ENCODE data around the gene NEMP1.

The NEMP1 gene

GRCh38 chr12:57049119-57049446, 29.5 kb downstream of the NEMP1 start (continued):
- TF ChIP-seq TOX (CRISPR knock-in tag; IDR thresholded peaks at IDR 0.05; ENCODE audit: borderline replicate concordance) (no peak), SNAI2 (CRISPR knock-in tag; IDR thresholded peaks at IDR 0.05) (no peak), PPARA (CRISPR knock-in tag; IDR thresholded peaks at IDR 0.05; ENCODE audit: borderline replicate concordance) (no peak)

GRCh38 chr12:57048423-57049118, 30.0 kb downstream of the NEMP1 start:
- no peak for TF ChIP-seq SNAI2 (CRISPR knock-in tag; IDR thresholded peaks at IDR 0.05)
- no peak for TF ChIP-seq BACH2 (CRISPR knock-in tag; IDR thresholded peaks at IDR 0.05; ENCODE audit: borderline replicate concordance)
- no peak for TF ChIP-seq ESRRG (CRISPR knock-in tag; IDR thresholded peaks at IDR 0.05)
- TF ChIP-seq ZFP3 (CRISPR knock-in tag; IDR thresholded peaks at IDR 0.05), result no peak
- TF ChIP-seq, protein P1, sequence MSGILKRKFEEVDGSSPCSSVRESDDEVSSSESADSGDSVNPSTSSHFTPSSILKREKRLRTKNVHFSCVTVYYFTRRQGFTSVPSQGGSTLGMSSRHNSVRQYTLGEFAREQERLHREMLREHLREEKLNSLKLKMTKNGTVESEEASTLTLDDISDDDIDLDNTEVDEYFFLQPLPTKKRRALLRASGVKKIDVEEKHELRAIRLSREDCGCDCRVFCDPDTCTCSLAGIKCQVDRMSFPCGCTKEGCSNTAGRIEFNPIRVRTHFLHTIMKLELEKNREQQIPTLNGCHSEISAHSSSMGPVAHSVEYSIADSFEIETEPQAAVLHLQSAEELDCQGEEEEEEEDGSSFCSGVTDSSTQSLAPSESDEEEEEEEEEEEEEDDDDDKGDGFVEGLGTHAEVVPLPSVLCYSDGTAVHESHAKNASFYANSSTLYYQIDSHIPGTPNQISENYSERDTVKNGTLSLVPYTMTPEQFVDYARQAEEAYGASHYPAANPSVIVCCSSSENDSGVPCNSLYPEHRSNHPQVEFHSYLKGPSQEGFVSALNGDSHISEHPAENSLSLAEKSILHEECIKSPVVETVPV (CRISPR knock-in tag; IDR thresholded peaks at IDR 0.05), result no peak
- TF ChIP-seq ZNF565 (CRISPR knock-in tag; conservative IDR thresholded peaks at IDR 0.05; ENCODE audit: low read depth), result no peak
- TF ChIP-seq, protein P2, sequence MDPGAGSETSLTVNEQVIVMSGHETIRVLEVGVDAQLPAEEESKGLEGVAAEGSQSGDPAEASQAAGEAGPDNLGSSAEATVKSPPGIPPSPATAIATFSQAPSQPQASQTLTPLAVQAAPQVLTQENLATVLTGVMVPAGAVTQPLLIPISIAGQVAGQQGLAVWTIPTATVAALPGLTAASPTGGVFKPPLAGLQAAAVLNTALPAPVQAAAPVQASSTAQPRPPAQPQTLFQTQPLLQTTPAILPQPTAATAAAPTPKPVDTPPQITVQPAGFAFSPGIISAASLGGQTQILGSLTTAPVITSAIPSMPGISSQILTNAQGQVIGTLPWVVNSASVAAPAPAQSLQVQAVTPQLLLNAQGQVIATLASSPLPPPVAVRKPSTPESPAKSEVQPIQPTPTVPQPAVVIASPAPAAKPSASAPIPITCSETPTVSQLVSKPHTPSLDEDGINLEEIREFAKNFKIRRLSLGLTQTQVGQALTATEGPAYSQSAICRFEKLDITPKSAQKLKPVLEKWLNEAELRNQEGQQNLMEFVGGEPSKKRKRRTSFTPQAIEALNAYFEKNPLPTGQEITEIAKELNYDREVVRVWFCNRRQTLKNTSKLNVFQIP (CRISPR knock-in tag; IDR thresholded peaks at IDR 0.05; ENCODE audit: borderline replicate concordance, low read depth), result no peak
- TF ChIP-seq CSDC2 (CRISPR knock-in tag; IDR thresholded peaks at IDR 0.05), result no peak
- no peak for TF ChIP-seq CREB5 (CRISPR knock-in tag; IDR thresholded peaks at IDR 0.05; ENCODE audit: low read depth)
- TF ChIP-seq, protein P3, sequence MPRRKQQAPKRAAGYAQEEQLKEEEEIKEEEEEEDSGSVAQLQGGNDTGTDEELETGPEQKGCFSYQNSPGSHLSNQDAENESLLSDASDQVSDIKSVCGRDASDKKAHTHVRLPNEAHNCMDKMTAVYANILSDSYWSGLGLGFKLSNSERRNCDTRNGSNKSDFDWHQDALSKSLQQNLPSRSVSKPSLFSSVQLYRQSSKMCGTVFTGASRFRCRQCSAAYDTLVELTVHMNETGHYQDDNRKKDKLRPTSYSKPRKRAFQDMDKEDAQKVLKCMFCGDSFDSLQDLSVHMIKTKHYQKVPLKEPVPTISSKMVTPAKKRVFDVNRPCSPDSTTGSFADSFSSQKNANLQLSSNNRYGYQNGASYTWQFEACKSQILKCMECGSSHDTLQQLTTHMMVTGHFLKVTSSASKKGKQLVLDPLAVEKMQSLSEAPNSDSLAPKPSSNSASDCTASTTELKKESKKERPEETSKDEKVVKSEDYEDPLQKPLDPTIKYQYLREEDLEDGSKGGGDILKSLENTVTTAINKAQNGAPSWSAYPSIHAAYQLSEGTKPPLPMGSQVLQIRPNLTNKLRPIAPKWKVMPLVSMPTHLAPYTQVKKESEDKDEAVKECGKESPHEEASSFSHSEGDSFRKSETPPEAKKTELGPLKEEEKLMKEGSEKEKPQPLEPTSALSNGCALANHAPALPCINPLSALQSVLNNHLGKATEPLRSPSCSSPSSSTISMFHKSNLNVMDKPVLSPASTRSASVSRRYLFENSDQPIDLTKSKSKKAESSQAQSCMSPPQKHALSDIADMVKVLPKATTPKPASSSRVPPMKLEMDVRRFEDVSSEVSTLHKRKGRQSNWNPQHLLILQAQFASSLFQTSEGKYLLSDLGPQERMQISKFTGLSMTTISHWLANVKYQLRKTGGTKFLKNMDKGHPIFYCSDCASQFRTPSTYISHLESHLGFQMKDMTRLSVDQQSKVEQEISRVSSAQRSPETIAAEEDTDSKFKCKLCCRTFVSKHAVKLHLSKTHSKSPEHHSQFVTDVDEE (CRISPR knock-in tag; IDR thresholded peaks at IDR 0.05), result no peak
- ATAC-seq, result no peak

GRCh38 chr12:57047981-57048380, 30.6 kb downstream of the NEMP1 start:
- no peak for ATAC-seq
- TF ChIP-seq GLIS3 (CRISPR knock-in tag; IDR thresholded peaks at IDR 0.05), result no peak
- no peak for TF ChIP-seq ESRRG (CRISPR knock-in tag; IDR thresholded peaks at IDR 0.05)
- TF ChIP-seq RARB (CRISPR knock-in tag; IDR thresholded peaks at IDR 0.05), result no peak
- TF ChIP-seq PPARA (CRISPR knock-in tag; IDR thresholded peaks at IDR 0.05; ENCODE audit: borderline replicate concordance), result no peak
- TF ChIP-seq, protein P4, sequence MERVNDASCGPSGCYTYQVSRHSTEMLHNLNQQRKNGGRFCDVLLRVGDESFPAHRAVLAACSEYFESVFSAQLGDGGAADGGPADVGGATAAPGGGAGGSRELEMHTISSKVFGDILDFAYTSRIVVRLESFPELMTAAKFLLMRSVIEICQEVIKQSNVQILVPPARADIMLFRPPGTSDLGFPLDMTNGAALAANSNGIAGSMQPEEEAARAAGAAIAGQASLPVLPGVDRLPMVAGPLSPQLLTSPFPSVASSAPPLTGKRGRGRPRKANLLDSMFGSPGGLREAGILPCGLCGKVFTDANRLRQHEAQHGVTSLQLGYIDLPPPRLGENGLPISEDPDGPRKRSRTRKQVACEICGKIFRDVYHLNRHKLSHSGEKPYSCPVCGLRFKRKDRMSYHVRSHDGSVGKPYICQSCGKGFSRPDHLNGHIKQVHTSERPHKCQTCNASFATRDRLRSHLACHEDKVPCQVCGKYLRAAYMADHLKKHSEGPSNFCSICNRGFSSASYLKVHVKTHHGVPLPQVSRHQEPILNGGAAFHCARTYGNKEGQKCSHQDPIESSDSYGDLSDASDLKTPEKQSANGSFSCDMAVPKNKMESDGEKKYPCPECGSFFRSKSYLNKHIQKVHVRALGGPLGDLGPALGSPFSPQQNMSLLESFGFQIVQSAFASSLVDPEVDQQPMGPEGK (CRISPR knock-in tag; IDR thresholded peaks at IDR 0.05; ENCODE audit: borderline replicate concordance), result no peak
- TF ChIP-seq TOX (CRISPR knock-in tag; IDR thresholded peaks at IDR 0.05; ENCODE audit: borderline replicate concordance), result no peak
- no peak for TF ChIP-seq ISL1 (CRISPR knock-in tag; IDR thresholded peaks at IDR 0.05)
- TF ChIP-seq ZFP30 (CRISPR knock-in tag; IDR thresholded peaks at IDR 0.05), result no peak
- TF ChIP-seq BACH2 (CRISPR knock-in tag; IDR thresholded peaks at IDR 0.05; ENCODE audit: borderline replicate concordance), result no peak
- no peak for TF ChIP-seq ARNTL (CRISPR knock-in tag; IDR thresholded peaks at IDR 0.05; ENCODE audit: borderline replicate concordance, low read depth)
- TF ChIP-seq CSDC2 (CRISPR knock-in tag; IDR thresholded peaks at IDR 0.05), result no peak
- TF ChIP-seq, protein P3 (CRISPR knock-in tag; IDR thresholded peaks at IDR 0.05), result no peak
- no peak for TF ChIP-seq ZNF565 (CRISPR knock-in tag; conservative IDR thresholded peaks at IDR 0.05; ENCODE audit: low read depth)
- no peak for TF ChIP-seq TCF4 (CRISPR knock-in tag; IDR thresholded peaks at IDR 0.05; ENCODE audit: borderline replicate concordance)
- TF ChIP-seq SNAI2 (CRISPR knock-in tag; IDR thresholded peaks at IDR 0.05), result no peak
- TF ChIP-seq, protein P2 (CRISPR knock-in tag; IDR thresholded peaks at IDR 0.05; ENCODE audit: borderline replicate concordance, low read depth), result no peak
- no peak for TF ChIP-seq CREB5 (CRISPR knock-in tag; IDR thresholded peaks at IDR 0.05; ENCODE audit: low read depth)
- TF ChIP-seq ZNF8 (CRISPR knock-in tag; IDR thresholded peaks at IDR 0.05), result no peak
- no peak for TF ChIP-seq ZFP3 (CRISPR knock-in tag; IDR thresholded peaks at IDR 0.05)

All from SK-N-SH treated with all-trans-retinoic acid at 6 μM for 48 hours (cell line).